K562 treated with DMSO at 1 percent for 12 hours (cell line): ENCODE results near the gene C6orf136. TPM values are rescaled to one million over a fixed set of nuclear protein-coding genes. Genes with fewer than 3 reads are reported as not detected.

Source experiments
- total RNA-seq: library from RNA; unstranded; fragments of 300-600 nt; gene quantifications from 2 replicates; pipeline ENCODE4 v1.2.3, GENCODE V29; 2022; ENCODE audit not compliant: insufficient read depth

Gene C6orf136, protein sequence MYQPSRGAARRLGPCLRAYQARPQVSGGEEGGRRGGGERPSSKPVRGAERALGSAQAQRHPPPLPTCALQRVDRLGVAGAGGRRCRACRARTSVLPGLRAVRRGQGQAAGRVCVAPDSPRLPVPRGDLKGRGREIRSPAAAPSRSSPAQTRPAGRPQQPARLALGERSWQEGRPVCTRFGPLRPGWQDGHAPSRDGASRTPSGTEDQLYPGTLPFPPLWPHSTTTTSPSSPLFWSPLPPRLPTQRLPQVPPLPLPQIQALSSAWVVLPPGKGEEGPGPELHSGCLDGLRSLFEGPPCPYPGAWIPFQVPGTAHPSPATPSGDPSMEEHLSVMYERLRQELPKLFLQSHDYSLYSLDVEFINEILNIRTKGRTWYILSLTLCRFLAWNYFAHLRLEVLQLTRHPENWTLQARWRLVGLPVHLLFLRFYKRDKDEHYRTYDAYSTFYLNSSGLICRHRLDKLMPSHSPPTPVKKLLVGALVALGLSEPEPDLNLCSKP
- 34.0 and 38.3 TPM in 2 replicates for total RNA-seq

DNA sequence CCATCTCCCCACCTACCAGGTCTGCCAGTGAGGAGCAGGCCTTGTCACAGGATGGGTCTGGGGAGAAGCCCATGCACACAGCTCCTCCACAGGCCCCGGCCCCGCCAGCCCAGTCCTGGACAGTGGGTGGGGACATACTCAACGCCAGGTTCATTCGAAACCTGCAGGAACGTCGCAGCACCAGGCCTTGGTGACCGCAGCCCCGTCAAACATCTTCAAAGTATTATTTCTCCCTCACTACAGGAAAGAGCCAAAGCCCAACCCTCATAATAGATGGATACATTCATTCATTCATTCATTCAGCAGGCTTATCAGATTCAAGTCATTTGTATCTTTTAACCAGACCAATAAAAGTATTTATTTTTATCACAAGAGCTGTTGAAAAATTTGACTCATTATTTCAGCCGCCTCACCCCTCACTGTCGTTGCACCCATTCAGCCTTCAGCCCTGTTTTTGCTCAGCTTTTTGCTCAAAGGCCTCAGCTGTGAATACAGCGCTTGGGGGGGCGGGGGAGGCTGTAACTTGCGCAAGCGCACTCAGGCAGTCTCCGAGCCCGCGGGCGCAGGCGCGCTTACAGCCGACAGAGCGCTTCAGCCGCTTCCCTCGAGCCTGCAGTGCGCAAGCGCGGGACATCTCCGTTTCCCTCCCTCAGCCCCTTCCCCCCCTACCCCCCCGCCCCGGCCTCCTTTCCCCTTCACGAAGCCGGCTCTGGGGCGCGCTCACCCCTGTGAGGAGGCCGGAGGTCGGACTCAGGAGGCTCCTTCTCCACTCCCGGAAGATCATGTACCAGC is at the start of gene C6orf136:
Gene C6orf136 (plus strand): TSS at position 684 of the 792 bp plus-strand sequence. CDS start 99 bp downstream, at position 783.

DNA sequence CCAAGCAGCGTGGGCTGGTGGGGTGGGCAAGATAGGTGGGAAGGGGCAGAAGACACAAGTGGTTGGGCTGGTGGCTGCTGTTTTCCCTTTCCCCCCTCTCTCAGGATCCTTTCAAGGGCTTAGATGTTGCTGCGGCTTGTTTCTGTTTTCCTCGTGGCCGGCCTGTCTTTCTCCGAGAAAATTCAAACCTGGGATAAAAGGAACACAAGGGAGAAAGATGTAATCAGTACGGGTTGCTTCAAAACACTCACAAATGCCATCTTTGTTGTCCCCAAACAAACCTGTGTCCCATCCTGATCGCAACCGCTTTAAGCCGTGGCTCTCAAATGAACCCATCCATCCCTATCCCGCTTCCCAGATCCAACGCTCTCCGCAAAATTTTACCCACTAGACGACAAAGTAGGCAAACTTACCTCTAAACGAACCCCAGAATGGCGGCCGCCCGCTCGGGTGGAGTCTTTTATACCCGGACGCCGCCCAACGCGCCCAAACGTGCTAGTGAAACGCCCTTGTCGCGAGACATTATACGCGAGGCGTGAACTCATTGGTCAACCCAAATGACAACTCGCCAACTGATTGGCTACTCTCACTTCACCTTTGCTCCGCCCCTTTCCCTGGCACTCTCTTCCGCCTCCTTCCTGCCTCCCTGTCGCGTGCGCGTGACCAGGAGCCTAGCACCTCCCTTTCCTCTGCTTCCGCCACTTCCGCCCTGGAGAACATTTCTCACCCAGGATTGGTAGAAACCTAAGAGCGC is 29.9 kb upstream of the C6orf136 start, which contains the start of gene PPP1R10:
Gene PPP1R10 (minus strand): TSS at position 433 of the 754 bp plus-strand sequence. CDS start 7,299 bp downstream, outside the sequence.

DNA sequence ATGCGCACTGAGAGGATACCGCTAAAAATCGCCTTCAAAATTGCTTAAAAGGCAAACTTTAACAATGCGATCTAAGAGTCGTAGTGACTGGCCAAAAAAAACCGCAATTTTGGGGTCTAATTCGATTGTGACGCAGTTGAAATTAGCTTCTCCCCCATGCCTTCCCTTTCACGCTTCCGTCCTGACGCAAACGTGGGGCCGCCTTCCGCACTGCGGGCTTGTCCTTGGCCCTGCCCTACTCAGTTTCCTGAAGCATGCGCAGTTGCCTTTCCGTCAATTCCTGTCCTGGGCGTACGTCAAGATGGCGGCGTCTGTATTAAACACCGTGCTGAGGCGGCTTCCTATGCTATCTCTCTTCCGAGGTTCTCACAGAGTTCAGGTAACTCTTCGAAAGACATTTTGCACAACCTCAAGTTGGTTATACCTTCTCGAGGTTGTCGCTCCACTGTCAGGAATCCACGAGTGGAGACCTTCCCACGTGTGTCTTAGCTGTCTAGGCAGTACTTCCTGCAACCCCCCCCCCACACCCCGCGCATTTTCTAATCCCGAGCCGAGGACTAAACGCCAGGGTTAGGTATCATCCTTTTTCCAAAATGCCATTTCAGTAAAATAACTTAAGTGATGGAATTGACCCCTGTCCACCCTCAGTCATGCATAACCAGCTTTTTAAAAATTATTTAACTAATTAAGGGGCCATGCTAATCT is 29.2 kb upstream of the C6orf136 start, which contains the start of gene MRPS18B:
Gene MRPS18B (plus strand): TSS at position 276 of the 705 bp plus-strand sequence. CDS start 26 bp downstream, at position 302.

DNA sequence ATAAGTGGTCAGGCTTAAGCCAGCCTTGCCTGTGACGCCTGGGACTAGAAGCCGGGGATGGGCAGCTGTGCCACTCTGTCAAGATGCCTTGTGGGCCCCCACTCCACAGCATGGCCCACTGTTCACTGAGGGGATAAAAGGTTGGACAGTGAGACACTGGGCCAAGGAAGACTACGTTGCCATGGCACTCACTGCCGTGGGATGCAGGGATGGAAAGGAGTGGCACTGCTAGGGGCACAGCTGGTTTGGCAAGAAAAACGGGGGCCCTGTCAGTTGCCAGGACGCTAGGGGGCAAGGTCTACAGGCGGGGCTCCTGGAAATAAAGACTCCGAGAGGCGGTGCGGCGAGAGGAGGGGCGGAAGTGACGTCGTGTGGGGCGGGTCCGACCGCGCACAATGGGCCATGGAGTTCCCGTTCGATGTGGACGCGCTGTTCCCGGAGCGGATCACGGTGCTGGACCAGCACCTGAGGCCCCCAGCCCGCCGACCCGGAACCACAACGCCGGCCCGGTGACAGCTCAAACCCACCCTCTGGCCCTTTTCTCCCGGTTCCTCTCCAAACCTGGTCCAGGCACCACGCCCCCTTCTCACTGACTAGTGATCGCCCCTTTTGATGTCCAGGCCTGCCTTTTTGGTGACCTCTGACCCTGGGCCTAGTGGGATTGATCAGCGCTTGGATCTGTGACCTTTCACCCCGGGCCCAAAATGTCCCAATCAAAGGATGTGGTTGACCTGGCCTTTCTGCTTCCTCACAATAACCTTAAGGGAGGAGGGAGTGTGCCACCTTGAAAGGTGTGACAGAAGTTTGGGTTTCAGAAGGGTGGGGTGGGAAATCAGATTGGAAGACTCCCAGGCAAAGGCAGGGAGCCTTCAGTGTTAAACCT is 20.2 kb upstream of the C6orf136 start, which contains the start of gene ATAT1:
Gene ATAT1 (plus strand): TSS at position 391 of the 883 bp plus-strand sequence.

DNA sequence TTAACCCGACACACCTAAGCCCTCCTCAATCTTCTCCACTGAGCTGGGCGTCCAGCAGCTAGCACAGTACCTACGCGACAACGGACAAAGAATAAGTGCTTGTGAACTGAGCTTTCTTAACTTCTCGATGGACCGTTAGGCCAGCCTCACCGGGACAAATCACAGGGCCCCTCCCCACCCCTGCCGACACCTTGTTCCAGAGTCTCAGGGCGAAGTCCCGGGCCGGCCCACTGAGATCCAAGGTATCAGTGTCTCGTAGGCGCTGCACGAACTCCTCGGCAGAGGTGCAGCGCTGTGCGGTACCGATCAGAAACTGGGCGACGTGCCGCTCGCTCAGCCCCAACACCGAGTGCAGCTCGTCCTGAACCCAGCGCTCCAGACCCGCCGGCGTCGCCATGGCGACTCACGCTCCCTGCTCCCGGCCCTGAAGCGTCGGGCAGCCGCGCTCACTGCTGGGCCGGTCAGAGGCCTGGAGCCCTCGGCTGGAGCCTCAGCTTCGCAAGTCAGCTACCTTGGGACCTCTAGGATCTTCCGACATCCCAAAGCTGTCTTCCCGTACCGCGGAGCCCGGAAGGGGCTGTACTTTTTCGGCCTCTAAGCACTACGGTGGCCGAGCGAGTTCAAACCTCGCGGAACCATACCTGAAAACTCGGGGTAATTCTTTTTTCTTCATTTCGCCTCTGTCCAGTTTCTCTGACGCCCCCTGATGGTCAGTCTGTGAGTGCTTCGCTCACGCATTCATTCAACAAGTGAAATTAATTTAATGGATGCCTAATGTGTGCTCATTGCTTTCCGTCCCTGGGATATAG is 25.7 kb downstream of the C6orf136 start, which contains the start of gene DHX16:
Gene DHX16 (minus strand): TSS at position 562 of the 809 bp plus-strand sequence. CDS start 165 bp downstream, at position 397.

DNA sequence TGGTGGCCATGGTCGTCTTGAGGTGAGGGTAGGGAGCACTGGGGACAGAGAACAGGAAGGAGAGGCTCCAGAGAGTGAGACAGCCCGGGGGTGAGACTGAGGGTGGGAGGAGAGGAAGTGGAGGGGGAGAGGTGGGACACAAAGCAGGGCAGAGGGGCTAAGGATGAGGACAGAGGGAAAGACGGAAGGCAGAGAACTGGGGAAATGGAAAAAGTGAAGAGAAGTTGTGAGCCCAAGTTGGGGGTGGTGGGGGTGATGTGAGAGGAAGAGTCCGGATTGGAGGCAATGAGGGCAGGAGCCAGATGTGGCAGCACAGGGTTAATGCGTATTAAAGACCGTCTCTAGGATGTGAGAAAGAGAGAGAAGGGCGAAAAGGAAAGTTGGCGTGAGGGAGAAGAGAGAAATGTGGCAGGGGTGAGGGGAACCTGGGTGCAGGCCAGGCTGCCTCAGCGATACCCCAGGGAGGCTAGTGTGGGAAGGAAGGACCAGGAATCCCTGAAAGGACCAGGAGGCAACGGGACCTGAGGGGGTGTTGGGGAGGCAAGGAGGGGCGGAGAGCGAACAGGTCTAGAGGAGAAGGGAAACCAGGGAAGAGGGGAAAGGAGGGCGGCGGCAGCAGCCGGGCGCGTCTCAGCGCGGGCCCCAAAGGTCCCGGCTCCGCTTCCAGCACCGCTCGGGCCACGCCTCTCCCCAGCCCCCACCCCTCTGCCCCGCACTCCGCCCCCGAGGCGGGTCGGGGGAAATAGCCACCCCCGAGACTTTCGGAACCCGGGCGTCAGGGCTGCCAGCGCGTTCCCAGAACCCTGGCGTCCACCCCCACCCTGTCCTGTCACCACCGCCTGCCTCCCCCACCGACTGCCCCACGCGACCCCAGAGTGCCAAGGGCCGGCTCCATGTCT is 39.3 kb downstream of the C6orf136 start, which contains the start of gene PPP1R18:
Gene PPP1R18 (minus strand): TSS at position 637 of the 899 bp plus-strand sequence. CDS start 627 bp downstream, at position 10.

DNA sequence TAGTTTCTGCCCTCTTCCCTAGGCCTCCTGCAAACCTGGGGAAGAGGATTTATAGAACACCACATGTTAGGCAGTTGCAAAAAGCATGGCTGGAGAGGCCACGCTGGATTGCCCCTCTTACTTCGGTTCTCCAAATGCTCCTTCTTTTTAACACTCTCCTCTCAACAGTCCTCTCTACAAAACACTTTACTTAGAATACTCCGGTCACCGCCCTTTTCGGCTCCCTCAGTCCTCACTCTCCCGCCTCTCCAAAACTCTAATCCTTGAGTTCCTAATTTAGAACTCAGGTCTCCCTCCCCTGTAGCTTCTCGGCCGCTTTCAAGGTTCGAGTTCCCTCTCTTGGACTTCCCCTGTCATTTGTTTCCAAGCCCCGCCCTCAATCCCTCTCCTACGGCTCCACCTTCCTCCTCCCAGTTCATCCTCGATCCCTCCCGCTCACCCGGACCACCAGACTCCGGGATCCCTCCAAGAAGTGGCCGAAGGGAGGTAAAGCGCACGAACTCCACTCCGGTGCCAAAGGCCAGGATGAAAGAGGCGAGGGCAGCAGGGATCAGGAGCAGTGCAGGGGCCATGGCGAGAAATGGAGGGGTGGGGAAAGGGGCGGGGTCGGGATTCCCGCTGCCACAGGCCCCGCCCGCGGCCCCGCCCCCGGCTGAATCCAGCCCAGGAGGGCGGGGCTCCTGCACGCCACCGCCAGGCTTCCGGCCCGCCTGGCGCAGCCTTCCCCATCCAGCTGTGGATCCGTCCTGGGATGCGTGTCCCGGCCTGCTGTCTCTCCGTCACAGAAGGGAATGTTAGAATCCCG is 43.7 kb downstream of the C6orf136 start, which contains the start of gene NRM:
Gene NRM (minus strand): TSS at position 582 of the 805 bp plus-strand sequence. CDS start 10 bp downstream, at position 572.

Other genes starting within 250 kb of the C6orf136 start
- 101 and 133 TPM in 2 replicates for gene HLA-E, start 157.6 kb upstream of the C6orf136 start, total RNA-seq
- 59.1 and 61.6 TPM in 2 replicates for gene GNL1, start 90.6 kb upstream of the C6orf136 start, total RNA-seq
- 10.6 and 17.7 TPM in 2 replicates for gene PRR3, start 89.8 kb upstream of the C6orf136 start, total RNA-seq
- 65.0 and 94.3 TPM in 2 replicates for gene ABCF1, start 75.7 kb upstream of the C6orf136 start, total RNA-seq
- 9.8 and 27.8 TPM in 2 replicates for gene PPP1R10, start 29.9 kb upstream of the C6orf136 start, total RNA-seq
- 93.5 and 96.4 TPM in 2 replicates for gene MRPS18B, start 29.3 kb upstream of the C6orf136 start, total RNA-seq
- 2.0 and 4.3 TPM in 2 replicates for gene ATAT1, start 20.3 kb upstream of the C6orf136 start, total RNA-seq
- gene DHX16, start 25.9 kb downstream of the C6orf136 start, total RNA-seq = 39.0 and 61.2 TPM in 2 replicates
- 94.1 and 132 TPM in 2 replicates for gene PPP1R18, start 39.5 kb downstream of the C6orf136 start, total RNA-seq
- gene NRM, start 43.9 kb downstream of the C6orf136 start, total RNA-seq = 26.0 and 32.4 TPM in 2 replicates
- 37.9 and 97.2 TPM in 2 replicates for gene MDC1, start 70.1 kb downstream of the C6orf136 start, total RNA-seq
- gene TUBB, start 73.2 kb downstream of the C6orf136 start, total RNA-seq = 976 and 1,602 TPM in 2 replicates
- gene FLOT1, start 95.6 kb downstream of the C6orf136 start, total RNA-seq = 233 and 258 TPM in 2 replicates
- 157 and 175 TPM in 2 replicates for gene IER3, start 97.4 kb downstream of the C6orf136 start, total RNA-seq
- 35.9 and 63.9 TPM in 2 replicates for gene DDR1, start 237.4 kb downstream of the C6orf136 start, total RNA-seq